GM18909 (cell line): ENCODE measurements around the gene CAMKMT.

Source experiments
- ATAC-seq: cut with Tn5 transposase; IDR thresholded peaks from one replicate; pipeline ENCODE4 v1.9.1; 2021; ENCODE audit warnings: mild to moderate bottlenecking; ENCODE audit not compliant: unreplicated experiment, poor library complexity

Gene CAMKMT

GRCh38 chr2:44361330-44362206, at the start of gene CAMKMT, which contains the start of gene PREPL:
Gene CAMKMT, plus strand, starts transcription at chr2:44361947.
Gene PREPL, minus strand, starts transcription at chr2:44361494. Its CDS starts 15,152 bp downstream, at chr2:44346342.
- peak; percentile 81 for ATAC-seq

DNA sequence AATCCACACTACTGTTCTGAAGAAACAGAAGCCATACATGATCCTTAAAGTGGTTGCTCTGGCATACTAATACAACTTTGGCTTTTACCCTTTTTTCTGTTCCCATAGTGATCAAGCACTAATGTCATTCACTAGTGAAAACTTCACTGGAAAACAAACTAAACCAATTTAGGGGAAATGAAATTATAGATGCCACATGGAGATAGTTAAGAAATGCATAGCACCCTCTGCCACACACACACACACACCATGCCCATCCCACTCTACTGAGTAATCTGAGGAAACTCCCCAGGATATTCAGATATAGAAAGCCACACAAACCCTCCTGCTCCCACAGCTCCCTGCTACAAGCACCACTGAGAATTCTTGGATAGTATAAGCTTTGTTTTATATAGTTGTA, 47.4 kb upstream of the CAMKMT start:
- ATAC-seq, result no peak

DNA sequence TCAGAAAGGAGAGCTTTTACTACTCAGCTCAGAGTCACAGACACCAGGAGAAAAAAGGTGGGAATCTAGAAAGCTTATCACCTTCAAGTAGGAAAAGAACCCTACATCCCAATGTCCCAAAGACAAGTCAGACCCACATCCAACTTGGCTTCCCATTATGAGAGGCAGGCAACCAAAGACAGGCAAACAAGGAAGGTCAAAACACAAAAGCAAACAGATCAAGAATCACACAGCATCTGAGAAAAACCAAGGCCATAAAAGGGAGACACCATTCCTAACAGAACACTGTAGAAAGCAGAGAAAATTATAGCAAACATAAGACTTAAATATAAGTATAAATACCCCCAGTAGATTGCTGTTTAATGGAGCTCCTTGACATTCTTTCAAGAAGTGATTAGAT, 45.8 kb upstream of the CAMKMT start:
- no peak for ATAC-seq

DNA sequence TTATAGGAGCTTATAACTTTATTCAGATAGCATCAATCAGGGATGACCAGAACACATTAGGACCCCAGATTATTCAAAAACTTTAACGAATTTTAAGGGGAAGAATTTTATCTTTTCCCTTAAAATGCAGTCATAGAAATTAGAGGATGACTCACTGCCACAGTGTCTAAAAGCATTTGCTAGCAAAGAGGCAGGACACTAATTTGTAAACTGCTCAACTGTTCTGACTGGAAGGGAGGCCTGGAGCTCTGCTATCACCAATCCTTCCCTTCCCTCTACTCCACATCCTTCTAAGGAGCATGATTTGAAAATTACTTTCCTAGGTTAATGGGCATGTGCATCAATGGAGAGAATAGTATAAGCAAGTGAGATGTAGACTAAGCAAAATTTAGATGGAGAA, 40.9 kb upstream of the CAMKMT start:
- ATAC-seq, result no peak

DNA sequence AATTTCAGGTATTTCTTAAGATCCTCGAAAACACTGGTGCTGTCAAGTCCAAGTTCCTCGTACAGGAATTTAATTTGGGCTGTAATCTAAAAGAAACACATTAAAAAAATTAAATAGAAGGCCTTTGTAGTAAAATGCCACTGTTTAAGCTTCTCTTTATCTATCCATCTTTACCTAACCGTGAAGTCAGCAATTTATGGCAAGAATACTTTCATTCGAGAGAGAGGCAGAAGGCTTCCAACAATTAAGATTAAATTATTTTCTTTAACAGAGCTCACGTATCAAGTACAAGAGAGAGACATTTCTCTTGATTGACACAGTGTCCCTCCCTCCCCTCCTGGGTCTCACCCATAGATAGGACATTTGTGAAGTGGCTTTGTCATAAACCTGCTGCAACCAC, 40.4 kb upstream of the CAMKMT start:
- ATAC-seq, result no peak

DNA sequence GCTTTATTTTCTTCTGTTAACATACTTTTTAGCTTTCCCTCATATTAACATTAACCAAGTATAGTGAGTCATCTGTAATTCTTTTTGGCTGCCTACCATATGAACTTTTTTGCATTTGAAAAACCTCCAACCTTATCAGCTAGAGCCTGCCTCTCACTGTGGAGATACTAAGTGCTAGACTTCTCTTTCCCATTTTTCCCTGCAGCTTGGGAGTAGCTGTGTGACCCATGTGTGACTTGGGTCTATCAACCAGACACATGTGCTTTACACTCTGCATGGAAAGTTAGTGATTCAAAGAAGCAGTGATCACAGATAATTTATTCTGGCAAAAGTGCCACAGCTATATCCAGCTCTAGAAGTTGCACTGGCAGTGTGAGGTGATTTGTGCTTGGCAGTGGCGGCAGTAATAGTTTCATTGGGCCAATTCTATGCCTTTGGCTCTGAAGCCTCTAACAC, 36.7 kb upstream of the CAMKMT start:
- ATAC-seq, result no peak

DNA sequence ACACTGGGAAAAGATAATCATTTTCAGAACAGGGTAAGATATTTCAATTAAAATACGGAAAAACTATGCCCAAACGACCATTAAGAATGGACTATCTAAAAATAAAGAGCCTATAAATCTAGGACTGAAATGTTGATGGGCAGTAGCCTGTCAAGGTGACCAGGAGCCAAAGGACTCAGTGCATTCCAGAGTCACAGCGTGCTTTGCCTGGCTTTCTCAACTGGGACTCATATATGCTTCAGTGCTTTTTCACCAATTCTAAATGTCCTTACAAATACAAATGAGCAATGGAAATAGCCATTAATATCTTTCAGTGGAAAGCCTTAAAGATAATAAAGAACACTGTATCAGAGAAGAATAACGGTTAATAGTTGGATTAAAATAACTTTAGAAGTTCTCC, 35.9 kb upstream of the CAMKMT start:
- ATAC-seq, result no peak

DNA sequence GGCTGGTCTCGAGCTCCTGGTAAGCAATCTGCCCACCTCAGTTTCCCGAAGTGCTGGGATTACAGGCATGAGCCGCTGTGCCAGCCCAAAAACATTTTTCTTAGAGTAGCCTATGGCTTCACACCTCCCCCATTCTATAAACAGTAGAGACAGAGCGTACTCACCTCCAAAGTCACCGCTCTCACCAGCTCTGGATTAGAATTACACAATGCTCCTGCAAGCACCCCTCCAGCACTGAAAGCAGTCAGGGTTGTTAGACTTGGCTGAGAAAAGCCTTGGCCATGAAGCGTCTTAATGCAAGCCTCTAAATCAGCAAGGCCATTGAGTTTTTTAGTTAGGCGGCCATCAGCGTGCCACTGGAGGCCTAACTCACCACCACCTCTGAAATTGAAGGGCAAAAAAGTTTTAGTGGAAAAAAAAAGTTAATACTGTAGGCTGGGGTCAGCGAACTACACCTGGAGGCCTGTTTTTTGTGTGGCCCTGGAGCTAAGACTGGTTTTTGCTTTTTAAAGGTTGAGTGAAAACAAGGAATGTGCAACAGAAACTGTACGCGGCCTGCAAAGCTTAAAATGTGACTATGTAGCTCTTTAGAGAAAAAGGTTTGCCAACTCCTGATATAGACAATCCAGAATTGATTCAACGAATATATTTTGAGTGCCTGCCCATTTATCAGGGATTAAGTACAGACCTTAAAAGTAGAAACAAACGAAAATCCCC, 35.0 kb upstream of the CAMKMT start:
- no peak for ATAC-seq

DNA sequence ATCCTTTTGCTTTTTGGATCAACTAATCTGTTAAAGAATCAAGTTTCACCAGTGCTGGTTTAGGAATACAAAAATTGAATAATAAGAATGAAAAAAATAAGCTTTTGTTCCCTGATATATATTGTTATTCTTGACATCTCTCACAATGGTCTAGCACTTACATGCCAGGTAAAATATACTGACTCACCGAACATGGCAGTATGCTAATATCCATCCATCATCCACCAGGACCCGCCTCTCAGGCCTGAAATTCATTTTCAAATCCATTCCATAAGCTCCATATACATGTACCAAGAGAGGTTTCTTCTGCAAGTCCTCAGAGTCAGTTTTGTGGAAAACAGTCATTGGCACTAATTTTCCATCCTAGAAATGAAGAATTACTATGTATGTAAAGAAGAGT, 33.0 kb upstream of the CAMKMT start:
- ATAC-seq, result no peak

DNA sequence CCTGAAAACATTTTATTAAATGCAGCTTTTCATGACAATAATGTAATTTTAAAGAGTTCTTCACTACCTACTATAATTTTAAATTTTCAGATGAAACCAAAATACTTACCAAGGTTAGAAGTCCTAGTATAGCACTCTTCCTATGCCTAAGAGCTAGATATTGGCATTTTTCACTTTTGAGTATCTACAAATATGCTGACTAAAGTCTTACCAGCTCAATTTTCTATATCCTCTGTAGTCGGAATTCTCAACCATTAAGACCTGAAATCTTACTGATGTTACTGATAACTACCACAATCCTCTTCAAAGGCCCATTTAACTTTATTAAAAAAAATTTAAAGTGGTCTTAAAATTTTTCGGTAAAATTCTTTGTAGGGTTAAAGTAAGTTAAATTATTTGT, 32.4 kb upstream of the CAMKMT start:
- no peak for ATAC-seq

DNA sequence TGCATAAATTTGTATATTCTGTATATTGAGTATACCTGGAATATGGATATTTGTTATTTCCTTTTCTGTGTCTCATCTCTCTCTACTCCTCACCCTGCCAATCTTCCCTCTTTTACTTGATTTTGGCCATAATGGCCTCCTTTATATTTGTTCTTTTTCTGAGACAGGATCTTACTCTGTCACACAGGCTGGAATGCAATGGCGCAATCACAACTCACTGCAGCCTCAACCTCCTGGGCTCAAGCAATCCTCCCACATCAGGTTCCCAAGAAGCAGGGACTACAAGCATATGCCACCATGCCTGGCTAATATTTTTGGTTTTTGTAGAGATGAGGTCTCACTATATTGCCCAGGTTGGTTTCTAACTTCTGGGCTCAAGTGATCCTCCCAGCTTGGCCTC, 30.9 kb upstream of the CAMKMT start:
- no peak for ATAC-seq

GRCh38 chr2:44333994-44334393, 27.8 kb upstream of the CAMKMT start:
- ATAC-seq, result no peak

- no peak for ATAC-seq
Observed at GRCh38 chr2:44335806-44336538, 25.8 kb upstream of the CAMKMT start.

- ATAC-seq, result no peak
Observed at GRCh38 chr2:44342854-44343253, 18.9 kb upstream of the CAMKMT start.

GRCh38 chr2:44347526-44347925, 14.2 kb upstream of the CAMKMT start:
- ATAC-seq, result no peak

DNA sequence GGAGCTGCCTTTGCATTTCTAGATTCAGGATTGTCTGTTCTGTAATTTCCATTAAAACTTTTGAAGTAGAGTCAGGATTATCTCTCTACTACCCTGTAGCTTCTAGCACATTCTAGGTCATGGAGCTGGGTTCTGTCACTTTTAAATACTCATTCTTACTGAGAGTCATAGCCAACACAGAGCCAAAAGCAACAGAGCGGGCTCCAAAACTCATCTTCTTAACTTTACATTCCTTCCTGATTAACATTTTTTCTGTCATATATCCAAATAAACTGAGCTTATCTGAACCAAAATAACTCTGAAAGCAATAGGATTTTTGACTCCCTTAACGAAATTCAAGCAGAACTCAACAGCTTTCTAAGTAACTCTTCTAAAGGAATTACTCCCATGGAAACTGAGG, 13.3 kb upstream of the CAMKMT start:
- no peak for ATAC-seq

- ATAC-seq, result no peak
Observed at GRCh38 chr2:44349506-44349905, 12.2 kb upstream of the CAMKMT start.

DNA sequence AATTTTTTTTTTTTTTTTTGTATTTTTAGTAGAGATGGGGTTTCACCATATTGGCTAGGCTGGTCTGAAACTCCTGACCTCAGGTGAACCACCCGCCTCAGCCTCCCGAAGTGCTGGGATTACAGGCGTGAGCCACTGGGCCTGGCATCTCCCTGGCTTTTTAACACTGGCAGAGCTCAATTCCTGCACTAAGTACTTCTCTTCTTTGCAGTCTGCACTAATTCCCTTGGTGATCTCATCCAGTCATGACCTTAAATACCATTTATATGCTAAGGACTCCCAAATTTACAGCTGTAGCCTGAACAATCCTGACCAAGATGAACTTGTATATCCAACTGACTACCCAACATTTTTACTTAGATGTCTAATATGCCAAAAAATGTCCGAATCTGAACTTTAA, 10.7 kb upstream of the CAMKMT start:
- no peak for ATAC-seq

GRCh38 chr2:44351676-44352075, 10.1 kb upstream of the CAMKMT start:
- ATAC-seq, result no peak

DNA sequence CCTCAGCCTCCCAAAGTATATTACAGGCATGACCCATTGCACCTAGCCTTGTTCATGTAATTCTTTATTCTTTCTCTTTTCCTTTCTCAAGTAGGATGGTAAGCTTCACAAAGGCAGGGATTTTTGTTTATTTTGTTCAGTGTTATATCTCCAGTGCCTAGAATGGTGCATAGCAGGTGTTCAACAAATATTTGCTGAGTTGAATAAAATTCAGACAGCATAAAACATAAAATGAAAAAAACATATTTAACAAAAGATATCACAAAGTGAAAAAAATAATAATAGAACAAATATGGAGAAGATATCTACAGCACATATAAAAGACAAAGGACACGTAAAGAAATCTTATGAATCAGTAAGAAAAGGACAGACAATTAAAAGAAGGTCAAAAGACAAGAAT, 9.2 kb upstream of the CAMKMT start:
- no peak for ATAC-seq

GRCh38 chr2:44354761-44355160, 7.0 kb upstream of the CAMKMT start:
- ATAC-seq, result no peak
